Measurements from ENCODE around the gene TMEM63C.

- no peak for TF ChIP-seq CTCF (IDR thresholded peaks at IDR 0.05)
- TF ChIP-seq POLR2A (IDR thresholded peaks at IDR 0.05): no peak
Observed at GRCh38 chr14:77145975-77146740, 35.4 kb upstream of the TMEM63C start.
